WI38 (cell line): Measurements from ENCODE around the gene LRP1B.

Experiments used
- H3K4me3 ChIP-seq: 2 replicates; pipeline ENCODE4 v1.5.1; 2011; ENCODE audit warnings: low read depth, mild to moderate bottlenecking, control low read depth, low read length
- CTCF ChIP-seq: IDR thresholded peaks from 2 replicates; pipeline ENCODE4 v1.5.1; 2012; ENCODE audit warnings: low read depth, mild to moderate bottlenecking, control low read depth, low read length

The LRP1B gene

GRCh38 chr2:140747665-140748064 lies 1383.2 kb downstream of the LRP1B start:
- no peak overlapping the region for H3K4me3 ChIP-seq
- no peak for TF ChIP-seq CTCF

- TF ChIP-seq CTCF: no peak
- H3K4me3 ChIP-seq: no peak overlapping the region
Observed at GRCh38 chr2:140747090-140747489, 1383.7 kb downstream of the LRP1B start.

GRCh38 chr2:140744379-140744778 lies 1386.4 kb downstream of the LRP1B start:
- no peak overlapping the region for H3K4me3 ChIP-seq
- TF ChIP-seq CTCF: no peak

GRCh38 chr2:140737006-140737405 lies 1393.8 kb downstream of the LRP1B start:
- no peak for TF ChIP-seq CTCF
- H3K4me3 ChIP-seq: no peak overlapping the region

- no peak overlapping the region for H3K4me3 ChIP-seq
- no peak for TF ChIP-seq CTCF
Observed at GRCh38 chr2:140734992-140735391, 1395.8 kb downstream of the LRP1B start.

- H3K4me3 ChIP-seq: no peak overlapping the region
- TF ChIP-seq CTCF: no peak
Observed at GRCh38 chr2:140718999-140719398, 1411.8 kb downstream of the LRP1B start.

GRCh38 chr2:140717481-140717880 lies 1413.3 kb downstream of the LRP1B start:
- TF ChIP-seq CTCF: no peak

More at GRCh38 chr2:140717481-140717880, 1413.3 kb downstream of the LRP1B start:
- H3K4me3 ChIP-seq: no peak overlapping the region
